Jurkat, Clone E6-1 (cell line): Measurements from ENCODE around the gene COL18A1.
"Not testable (repeated sequence)": the region's sequence is repeated elsewhere in the genome, so short reads cannot be mapped to it uniquely, and the experiment has no call there.

Experiments
- DNase-seq: peaks from one replicate; pipeline ENCODE4 v3.0.0-alpha.2; 2011; ENCODE audit warnings: low read depth, low spot score
- H3K4me3 ChIP-seq: 2 replicates; pipeline ENCODE4 v1.5.1; 2011; ENCODE audit warnings: mild to moderate bottlenecking, low read length, control low read depth, moderate library complexity

Gene COL18A1

DNA sequence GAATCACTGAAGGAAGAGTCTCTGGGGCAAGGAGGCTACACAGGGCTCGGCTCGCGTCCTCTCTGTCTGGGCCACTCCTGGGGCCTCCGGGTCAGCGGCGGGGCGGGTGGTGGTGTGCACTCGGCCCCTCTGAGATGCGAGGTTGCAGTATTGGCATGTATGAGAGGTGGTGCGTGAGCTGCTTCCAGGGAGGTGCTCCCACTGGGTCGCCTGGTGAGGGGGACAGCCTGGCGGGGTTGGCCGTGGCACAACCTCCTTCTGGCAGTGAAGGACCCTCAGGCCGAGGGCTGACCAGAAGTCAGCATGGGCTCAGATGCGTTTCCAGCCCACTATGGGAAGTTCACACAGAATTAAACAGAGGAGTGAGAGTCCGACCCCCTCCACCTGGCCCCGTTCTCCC is 38.5 kb upstream of the COL18A1 start:
- H3K4me3 ChIP-seq = no peak overlapping the region
- no peak for DNase-seq

DNA sequence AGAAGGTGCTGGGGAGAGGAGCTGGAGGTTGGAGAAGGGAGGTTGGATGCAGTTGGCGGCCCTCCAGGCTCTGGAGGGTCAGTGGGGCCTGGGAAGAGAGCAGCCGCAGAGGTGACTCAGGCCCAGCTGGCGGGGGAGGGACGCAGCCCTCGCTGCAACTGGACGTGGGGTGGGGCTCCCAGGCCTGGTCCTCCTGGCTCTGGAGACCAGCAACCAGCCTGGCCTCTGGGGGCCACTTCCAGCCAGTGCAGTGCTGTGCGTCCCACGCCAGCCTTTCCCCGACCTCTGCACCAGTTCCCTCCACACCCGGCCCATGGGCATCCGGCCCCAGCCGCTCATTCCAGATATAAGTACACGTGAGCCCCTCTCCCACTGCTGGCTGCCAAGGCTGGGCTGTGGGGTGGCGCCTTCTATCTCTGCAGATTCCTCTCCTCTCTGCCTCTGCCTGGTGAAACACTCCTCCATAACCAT is 38.0 kb upstream of the COL18A1 start:
- H3K4me3 ChIP-seq = no peak overlapping the region
- no peak for DNase-seq

DNA sequence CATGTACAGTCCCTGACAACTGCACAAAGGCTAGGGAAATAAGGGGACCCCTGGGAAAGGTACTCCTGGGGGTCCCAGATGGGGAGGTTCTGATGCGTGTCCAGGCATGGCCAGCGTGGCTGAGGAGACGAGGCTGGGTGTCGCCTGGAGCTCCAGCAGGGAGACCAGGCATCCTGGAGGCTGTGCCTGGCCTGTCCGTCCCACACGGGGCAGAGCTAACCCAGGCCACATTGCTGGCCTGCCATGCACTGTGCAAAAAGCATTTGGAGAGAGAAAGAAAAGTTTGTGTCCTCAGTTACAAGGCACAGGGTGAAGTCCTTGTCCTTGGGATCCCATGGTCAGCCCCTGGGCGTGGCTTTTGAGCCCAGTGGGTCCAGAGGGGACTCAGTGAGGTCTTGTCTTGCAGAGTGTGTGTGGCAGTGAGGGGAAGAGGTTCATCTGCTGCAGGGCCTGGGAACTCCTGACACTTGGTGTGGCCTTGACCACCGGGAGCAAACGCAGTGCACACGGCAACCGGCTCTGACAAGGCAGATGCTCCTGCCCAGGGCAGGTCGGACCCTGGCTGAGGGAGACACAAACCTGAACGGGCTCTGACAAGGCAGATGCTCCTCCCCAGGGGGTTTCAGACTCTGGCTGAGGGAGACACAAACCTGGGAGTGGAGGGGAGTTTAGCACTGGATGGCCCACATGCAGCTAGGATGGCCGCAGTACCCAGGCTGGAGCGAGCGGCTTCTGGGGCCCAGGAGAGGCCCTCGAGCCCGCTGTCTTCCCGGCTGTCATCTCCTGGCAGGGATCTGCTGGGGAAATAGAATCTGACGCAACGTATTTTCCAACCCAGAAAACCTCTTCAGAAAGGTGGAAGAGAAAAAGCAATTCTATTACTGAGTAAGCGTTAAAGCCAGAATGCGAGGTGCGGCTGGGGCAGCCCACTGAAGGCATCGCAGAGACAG is 37.3 kb upstream of the COL18A1 start:
- DNase-seq = no peak
- no peak overlapping the region for H3K4me3 ChIP-seq

DNA sequence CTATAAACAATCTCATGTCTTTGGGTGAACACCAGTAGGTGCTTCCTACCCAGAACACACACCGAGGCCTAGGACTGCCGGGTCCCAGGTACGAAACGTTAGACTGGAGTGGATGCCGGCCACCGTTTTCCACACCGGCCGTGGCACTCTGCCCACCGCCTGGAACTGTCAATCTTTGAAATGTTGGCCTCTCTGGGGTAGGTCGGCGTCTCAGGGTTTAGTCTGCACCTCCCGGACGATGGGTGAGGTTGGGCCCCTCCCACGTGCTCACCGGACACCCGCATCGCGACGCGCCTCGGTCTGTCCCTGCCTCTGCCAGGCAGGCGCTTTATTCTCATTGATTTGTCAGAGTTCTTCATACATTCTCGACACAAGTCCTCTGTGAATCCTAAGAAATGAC is 35.9 kb upstream of the COL18A1 start:
- not testable (repeated sequence) for DNase-seq, H3K4me3 ChIP-seq

DNA sequence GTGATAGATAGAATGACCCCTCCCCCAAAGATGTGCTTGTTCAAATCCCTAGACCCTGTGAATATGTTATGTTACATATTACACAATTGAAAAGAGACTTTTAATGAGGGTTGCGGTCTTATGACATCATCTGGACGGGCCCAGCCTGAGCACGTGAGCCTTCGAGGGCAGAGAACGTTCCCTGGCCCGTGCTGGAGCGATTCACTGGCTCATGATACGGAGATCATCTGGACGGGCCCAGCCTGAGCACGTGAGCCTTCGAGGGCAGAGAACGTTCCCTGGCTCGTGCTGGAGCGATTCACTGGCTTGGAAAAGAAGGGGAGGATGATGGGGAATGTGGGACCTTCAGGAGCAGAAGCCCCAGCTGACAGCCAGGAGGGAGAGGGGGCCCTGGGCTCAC is 34.4 kb upstream of the COL18A1 start:
- H3K4me3 ChIP-seq = no peak overlapping the region
- no peak for DNase-seq

DNA sequence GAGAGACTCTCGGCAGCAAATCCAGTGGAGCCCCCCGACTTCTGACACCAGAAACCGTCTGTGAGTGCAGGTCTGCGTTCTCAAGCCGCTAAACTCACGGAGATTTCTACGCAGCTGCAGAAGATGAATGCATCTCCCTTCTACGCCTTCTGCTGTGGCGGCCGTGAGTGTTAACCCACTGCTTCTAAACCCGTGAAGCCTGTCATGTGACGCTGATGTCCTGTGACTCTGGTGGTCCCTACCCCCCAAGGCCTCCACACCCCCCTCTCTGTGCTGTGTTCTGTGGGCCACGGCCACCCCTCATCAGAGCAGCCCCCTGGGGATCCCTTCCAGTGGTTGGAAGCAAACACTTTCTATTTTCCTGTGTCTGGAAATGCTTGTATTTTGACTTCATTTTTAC is 33.9 kb upstream of the COL18A1 start:
- DNase-seq = no peak
- H3K4me3 ChIP-seq = no peak overlapping the region

DNA sequence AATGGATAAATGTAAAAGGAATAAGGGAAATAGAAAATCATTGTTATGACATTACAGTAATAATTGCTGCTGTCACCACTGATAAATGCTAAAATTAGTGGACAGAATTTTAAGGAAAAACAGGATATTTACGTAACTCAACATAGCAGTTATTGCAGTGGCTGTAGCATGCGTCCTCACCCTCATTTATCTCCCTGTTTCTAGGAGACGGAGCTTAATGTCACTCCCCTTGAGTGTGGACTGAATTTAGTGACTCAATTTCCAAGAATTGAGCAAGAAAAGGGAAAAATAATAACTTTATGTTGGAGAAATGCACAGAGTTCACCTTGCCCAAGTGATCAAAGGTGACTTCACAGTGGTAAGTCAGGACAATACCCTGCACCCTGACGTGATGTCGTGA is 33.3 kb upstream of the COL18A1 start:
- no peak overlapping the region for H3K4me3 ChIP-seq
- no peak for DNase-seq

DNA sequence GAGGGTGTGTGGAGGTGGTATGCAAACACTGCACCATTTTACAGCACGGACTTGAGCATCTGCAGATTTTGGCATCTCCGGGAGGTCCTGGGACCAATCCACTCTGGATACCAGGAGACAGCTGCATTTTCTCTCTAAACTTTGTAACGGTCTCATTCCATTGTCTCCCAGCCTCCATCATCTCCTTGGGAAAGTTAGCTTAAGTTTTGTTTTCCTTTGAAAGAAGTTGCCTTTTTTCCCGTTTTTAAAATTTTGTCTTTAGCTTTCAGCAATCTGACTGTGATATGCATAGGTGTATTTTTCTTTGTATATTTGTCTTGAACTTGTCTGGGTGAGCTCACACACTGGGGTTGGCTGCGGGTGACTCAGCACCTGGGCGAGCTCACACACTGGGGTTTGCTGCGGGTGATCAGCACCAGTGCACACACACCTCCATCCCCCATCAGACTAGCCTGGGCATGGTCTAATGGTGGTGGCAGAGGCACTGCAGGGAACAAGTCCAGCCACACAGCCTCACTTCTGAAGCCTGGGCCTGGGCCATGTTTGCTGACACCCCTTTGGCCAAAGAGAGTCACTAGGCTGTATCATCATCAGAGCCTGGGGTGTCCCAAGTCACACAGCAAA is 32.1 kb upstream of the COL18A1 start:
- DNase-seq = no peak
- no peak overlapping the region for H3K4me3 ChIP-seq

DNA sequence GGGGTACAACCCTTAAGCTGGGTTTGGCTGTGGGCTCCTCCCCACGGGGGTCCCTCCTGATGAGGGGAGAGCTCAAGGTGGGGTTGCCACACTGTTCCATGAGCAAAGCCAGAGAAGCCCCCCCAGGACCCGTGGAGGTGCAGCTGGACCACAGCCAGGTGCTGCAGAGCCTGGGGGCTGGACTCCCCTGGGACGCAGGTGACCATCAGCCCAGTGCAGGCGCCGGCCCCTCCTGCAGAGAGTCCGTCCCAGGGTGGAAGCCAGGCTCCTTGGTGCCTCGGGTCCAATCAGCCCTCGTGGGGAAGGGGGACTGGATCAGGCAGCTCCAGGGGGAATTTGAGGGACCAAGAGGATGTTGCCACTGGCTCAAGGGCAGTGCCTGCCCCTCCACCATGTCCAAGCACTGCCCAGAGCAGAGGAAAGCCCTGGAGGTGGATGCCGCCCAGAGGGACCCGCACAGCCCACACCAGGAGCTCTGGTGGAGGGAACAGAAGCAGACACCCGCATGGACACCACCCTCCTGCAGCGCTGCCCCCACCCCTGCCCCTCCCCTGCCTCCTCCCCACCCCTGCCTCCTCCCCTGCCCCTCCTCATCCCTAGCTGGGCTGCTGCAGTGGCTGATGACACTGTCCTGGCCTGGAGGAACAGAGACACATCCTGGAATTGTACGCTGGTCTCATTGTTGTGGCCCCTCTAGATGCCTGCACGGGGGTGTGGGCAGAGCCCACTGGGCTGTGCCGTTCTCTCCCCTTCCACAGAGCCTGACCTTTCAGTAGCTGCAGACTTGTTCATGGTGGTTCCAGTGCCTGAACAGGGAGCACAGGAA is 30.8 kb upstream of the COL18A1 start:
- DNase-seq = no peak
- no peak overlapping the region for H3K4me3 ChIP-seq

DNA sequence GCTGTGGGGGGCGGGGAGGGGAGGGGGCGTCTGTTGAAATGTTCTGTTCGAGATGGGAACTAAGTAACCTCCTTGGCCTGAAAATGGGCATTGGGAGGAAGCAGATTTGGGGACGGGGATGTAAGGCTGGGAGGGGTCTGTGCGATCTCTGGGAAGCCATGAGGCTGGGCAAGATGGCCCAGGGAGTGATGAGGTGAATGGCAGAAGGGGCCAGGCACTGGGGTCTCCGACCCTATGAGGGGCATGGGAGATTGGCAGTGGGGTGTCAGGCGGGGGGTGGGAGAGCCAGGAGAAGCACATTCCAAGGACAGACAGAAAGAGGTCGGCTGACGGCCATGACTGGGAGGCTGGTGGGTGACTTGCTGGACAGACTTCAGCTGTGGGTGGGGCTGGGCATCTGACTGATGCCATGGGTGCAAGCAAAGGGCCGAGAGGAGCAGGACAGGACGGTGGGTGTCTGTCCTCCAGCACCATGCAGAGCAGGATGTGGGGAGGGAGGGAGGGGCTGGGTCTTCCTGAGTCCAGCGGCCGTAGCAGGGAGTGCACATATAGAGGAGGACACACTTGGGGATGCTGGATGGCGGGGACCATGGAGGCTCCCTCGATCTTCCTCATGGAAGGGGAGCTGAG is 30.0 kb upstream of the COL18A1 start:
- DNase-seq = no peak
- H3K4me3 ChIP-seq = no peak overlapping the region

DNA sequence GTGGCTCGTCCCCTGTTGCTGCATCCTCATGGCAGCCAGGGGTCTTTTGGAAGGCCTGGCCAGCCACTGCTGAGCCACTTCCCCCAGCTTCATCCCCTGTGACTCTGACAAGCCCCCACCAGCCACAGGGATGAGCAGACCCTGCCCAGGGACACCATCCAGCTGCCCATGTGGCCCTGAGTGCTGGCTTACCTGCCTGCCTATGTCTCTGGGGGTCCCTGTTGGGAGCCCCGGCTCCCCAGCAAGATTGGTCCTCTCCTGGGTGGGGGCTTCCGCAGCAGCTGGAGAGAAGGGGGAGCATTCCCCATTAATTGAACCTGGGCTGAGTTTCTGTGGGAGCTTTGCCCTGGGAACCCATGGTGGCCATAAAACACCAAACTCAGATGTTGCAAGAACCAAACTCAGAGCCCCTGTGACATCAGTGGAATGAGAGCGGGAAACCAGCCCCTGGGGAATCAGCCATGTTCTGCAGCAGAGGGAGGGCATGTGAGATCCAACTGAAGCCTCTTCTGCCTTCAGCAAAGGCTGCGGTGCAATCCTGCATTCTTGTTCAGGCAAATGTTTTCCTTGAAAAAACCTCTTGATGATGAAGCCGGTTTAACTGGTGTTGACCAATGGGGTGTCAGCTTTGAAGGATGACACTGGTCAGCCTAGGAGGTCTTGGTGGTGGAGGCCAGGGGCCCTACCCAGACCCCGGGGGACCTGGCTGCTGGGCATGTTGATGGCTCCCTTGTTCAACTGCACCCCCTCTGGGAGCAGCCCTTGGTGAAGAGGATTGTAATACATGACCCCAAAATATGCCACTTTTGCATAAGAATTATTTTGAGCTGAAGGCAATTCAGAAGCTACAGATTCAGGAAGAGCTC is 28.3 kb upstream of the COL18A1 start:
- no peak overlapping the region for H3K4me3 ChIP-seq
- DNase-seq = no peak

DNA sequence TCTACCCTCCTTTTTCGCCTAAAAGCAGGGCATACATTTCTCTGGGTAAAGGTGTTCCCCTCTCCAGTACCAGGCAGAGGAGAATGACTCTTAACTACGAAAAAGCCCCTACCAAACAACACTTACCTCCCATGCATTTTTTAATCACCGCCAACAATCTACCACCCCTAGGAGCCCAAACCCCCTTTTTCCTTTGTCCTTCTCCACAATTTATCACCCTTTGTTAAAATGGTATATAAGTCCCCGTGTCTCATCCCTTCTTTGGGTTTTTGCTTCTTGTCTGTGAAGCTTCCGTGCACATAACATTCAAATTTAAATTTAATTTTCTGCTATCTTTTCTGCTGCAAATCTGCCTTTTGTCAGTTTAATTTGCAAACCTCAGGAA is 27.6 kb upstream of the COL18A1 start:
- no peak for DNase-seq
- no peak overlapping the region for H3K4me3 ChIP-seq

DNA sequence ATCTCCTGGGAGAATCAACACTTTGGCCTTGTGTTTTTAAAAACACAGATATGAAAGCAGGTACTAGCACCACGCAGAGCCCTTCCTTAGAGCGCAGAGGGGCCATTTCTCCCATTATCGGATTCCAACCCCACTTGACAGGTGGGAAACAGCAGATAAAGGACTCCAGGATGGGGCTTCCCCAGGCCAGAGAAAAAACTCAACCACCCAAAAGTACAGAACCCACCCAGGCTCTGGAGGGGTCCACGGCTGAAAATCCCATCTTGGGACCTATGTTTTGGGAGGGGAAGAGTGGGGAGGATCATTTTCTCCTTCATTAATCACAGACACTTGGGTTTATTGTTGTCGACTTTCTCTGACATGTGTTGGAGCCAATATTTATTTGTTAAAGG is 27.1 kb upstream of the COL18A1 start:
- DNase-seq = no peak
- H3K4me3 ChIP-seq = no peak overlapping the region

DNA sequence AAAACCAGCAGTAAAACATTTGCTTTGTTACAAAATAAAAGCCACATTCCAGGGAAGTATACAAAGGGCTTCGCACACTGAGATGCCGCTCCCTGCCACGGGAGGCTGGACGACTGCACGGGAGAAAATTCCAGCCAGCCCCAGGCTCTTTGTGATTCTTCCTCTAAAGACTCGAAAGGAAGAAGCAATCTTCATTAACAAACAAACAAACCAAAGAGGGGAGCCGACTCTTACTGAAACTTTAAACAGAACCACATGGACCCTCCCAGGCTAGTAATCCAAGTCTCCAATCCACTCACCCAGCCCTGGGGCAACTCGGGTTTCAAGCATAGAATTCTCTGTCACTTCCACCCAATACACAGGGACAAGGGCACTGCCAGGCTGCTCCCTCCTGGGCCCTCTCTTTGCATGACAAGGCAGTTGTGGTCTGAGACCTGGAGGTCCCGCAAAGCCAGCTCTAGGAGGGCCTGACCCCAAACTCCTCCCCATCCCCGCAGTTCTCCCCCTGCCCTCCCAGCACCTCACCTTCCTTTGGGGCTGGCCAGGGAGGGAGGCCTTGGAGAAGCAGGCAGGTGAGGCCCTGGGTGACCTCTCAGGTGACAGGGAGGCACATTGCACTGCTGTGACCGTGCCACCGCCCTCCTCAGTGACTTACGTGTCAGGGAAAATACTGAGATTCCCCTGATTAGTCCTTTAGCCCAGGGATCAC is 26.6 kb upstream of the COL18A1 start:
- H3K4me3 ChIP-seq = no peak overlapping the region
- DNase-seq = no peak

DNA sequence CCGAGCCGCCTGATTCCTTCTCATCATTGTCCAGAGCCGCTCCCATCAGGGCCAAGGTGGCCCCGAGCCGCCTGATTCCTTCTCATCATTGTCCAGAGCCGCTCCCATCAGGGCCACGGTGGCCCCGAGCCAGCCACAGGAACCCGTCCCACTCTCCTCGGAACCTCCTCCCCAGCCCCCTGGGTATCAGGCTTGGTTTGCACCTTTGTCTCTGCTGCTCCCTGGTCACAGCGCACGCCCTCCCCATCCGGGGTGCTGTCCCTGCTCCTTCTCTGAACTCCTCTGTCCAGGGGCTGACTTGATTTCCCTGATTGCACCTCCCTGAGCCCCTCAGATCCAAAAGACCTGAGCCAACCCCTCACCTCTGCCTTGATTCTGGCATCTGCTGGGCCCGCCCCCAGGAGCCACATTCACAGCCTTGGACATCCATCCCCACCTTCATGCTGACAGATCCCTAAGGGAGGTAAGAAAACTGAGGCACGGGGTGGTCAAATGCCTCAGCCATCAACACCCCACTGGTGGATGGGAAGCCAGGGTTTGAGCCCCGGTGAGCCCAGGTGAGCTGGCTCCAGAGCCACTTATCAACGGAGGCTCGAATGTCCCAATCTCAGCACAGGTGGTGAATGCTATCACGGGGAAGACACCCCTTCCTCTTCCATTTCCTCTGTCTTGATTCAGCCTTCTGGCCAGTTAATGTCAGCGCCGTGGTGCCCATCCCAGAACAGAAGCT is 25.6 kb upstream of the COL18A1 start:
- no peak for DNase-seq
- no peak overlapping the region for H3K4me3 ChIP-seq

DNA sequence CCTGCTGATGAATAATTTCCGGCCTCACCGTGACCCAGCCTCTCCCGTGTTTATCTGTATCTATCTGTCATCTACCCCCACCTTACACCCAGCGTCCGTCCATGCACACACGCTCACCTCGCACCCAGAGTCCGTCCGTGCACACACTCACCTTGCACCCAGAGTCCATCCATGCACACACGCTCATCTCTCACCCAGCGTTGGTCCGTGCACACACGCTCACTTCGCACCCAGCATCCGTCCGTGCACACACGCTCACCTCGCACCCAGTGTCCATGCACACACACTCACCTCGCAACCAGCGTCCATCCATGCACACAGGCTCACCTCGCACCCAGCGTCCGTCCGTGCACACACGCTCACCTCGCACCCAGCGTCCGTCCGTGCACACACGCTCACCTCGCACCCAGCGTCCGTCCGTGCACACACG is 25.0 kb upstream of the COL18A1 start:
- DNase-seq = no peak
- no peak overlapping the region for H3K4me3 ChIP-seq

DNA sequence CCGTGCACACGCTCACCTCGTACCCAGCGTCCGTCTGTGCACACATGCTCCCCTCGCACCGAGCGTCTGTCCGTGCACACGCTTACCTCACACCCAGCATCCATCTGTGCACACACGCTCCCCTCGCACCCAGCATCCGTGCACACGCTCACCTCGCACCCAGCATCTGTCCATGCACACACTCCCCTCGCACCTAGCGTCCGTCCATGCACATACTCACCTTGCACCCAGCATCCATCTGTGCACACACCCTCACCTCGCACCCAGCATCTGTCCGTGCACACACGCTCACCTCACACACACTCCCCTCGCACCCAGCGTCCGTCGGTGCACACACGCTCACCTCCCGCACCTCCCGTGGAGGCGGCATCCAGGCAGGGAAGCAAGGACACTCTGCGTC is 24.4 kb upstream of the COL18A1 start:
- DNase-seq = no peak
- H3K4me3 ChIP-seq = no peak overlapping the region
